ENCODE data around the gene SLC19A1.

The SLC19A1 gene

GRCh38 chr21:45551783-45552695 lies 9.8 kb upstream of the SLC19A1 start:
- Histone ChIP-seq H3K4me1 (ENCODE audit: control insufficient read depth, insufficient read depth, low read length, poor library complexity, severe bottlenecking) (peaks cover 28% of the 10 kb centered on the region), H3K27me3 (replicated peaks; ENCODE audit: control insufficient read depth, insufficient read depth, low read length, poor library complexity, severe bottlenecking) (no peaks in the 10 kb centered on the region), H3K9me3 (ENCODE audit: control insufficient read depth, low read length) (no peaks in the 10 kb centered on the region), H3K36me3 (ENCODE audit: control insufficient read depth, insufficient read depth, low read length) (no peaks in the 10 kb centered on the region), H3K27ac (ENCODE audit: insufficient read depth, low read length, poor library complexity, severe bottlenecking) (no peak overlapping the region), H3K4me3 (ENCODE audit: insufficient read depth, low read depth, low read length, poor library complexity, severe bottlenecking) (no peak overlapping the region)
- no peak for DNase-seq

- Histone ChIP-seq H3K4me3 (ENCODE audit: insufficient read depth, low read depth, low read length, poor library complexity, severe bottlenecking) (peak overlapping the region; percentile 21), H3K36me3 (ENCODE audit: control insufficient read depth, insufficient read depth, low read length) (no peaks in the 10 kb centered on the region), H3K4me1 (ENCODE audit: control insufficient read depth, insufficient read depth, low read length, poor library complexity, severe bottlenecking) (peaks cover 28% of the 10 kb centered on the region), H3K27ac (ENCODE audit: insufficient read depth, low read length, poor library complexity, severe bottlenecking) (peak overlapping the region; percentile 48), H3K27me3 (replicated peaks; ENCODE audit: control insufficient read depth, insufficient read depth, low read length, poor library complexity, severe bottlenecking) (no peaks in the 10 kb centered on the region), H3K9me3 (ENCODE audit: control insufficient read depth, low read length) (no peaks in the 10 kb centered on the region)
- DNase-seq = no peak
Observed at GRCh38 chr21:45551316-45551715, 9.1 kb upstream of the SLC19A1 start.

- Histone ChIP-seq H3K36me3 (ENCODE audit: control insufficient read depth, insufficient read depth, low read length) (no peaks in the 10 kb centered on the region), H3K4me1 (ENCODE audit: control insufficient read depth, insufficient read depth, low read length, poor library complexity, severe bottlenecking) (peaks cover 26% of the 10 kb centered on the region)
Observed at GRCh38 chr21:45550522-45551210, 8.4 kb upstream of the SLC19A1 start.

GRCh38 chr21:45549626-45550463 lies 7.6 kb upstream of the SLC19A1 start:
- H3K36me3 ChIP-seq (ENCODE audit: control insufficient read depth, insufficient read depth, low read length) = no peaks in the 10 kb centered on the region
- H3K27ac ChIP-seq (ENCODE audit: insufficient read depth, low read length, poor library complexity, severe bottlenecking) = no peak overlapping the region
- H3K4me1 ChIP-seq (ENCODE audit: control insufficient read depth, insufficient read depth, low read length, poor library complexity, severe bottlenecking) = peaks cover 23% of the 10 kb centered on the region
- no peak for DNase-seq
- peak overlapping the region; percentile 12 for H3K4me3 ChIP-seq (ENCODE audit: insufficient read depth, low read depth, low read length, poor library complexity, severe bottlenecking)
- H3K9me3 ChIP-seq (ENCODE audit: control insufficient read depth, low read length) = no peaks in the 10 kb centered on the region
- H3K27me3 ChIP-seq (replicated peaks; ENCODE audit: control insufficient read depth, insufficient read depth, low read length, poor library complexity, severe bottlenecking) = no peaks in the 10 kb centered on the region

More at GRCh38 chr21:45550522-45551210, 8.4 kb upstream of the SLC19A1 start:
- no peaks in the 10 kb centered on the region for H3K27me3 ChIP-seq (replicated peaks; ENCODE audit: control insufficient read depth, insufficient read depth, low read length, poor library complexity, severe bottlenecking)
- H3K9me3 ChIP-seq (ENCODE audit: control insufficient read depth, low read length) = no peaks in the 10 kb centered on the region
- DNase-seq = no peak
- H3K4me3 ChIP-seq (ENCODE audit: insufficient read depth, low read depth, low read length, poor library complexity, severe bottlenecking) = peak overlapping the region; percentile 21
- peak overlapping the region; percentile 48 for H3K27ac ChIP-seq (ENCODE audit: insufficient read depth, low read length, poor library complexity, severe bottlenecking)

GRCh38 chr21:45548711-45549491 lies 6.7 kb upstream of the SLC19A1 start:
- no peaks in the 10 kb centered on the region for H3K9me3 ChIP-seq (ENCODE audit: control insufficient read depth, low read length)
- DNase-seq = no peak
- peaks cover 23% of the 10 kb centered on the region for H3K4me1 ChIP-seq (ENCODE audit: control insufficient read depth, insufficient read depth, low read length, poor library complexity, severe bottlenecking)
- no peak overlapping the region for H3K4me3 ChIP-seq (ENCODE audit: insufficient read depth, low read depth, low read length, poor library complexity, severe bottlenecking)
- no peaks in the 10 kb centered on the region for H3K27me3 ChIP-seq (replicated peaks; ENCODE audit: control insufficient read depth, insufficient read depth, low read length, poor library complexity, severe bottlenecking)
- no peak overlapping the region for H3K27ac ChIP-seq (ENCODE audit: insufficient read depth, low read length, poor library complexity, severe bottlenecking)
- H3K36me3 ChIP-seq (ENCODE audit: control insufficient read depth, insufficient read depth, low read length) = no peaks in the 10 kb centered on the region

- no peak overlapping the region for H3K27ac ChIP-seq (ENCODE audit: insufficient read depth, low read length, poor library complexity, severe bottlenecking)
- H3K36me3 ChIP-seq (ENCODE audit: control insufficient read depth, insufficient read depth, low read length) = no peaks in the 10 kb centered on the region
- no peaks in the 10 kb centered on the region for H3K9me3 ChIP-seq (ENCODE audit: control insufficient read depth, low read length)
- H3K27me3 ChIP-seq (replicated peaks; ENCODE audit: control insufficient read depth, insufficient read depth, low read length, poor library complexity, severe bottlenecking) = no peaks in the 10 kb centered on the region
- DNase-seq = no peak
- peaks cover 29% of the 10 kb centered on the region for H3K4me1 ChIP-seq (ENCODE audit: control insufficient read depth, insufficient read depth, low read length, poor library complexity, severe bottlenecking)
- H3K4me3 ChIP-seq (ENCODE audit: insufficient read depth, low read depth, low read length, poor library complexity, severe bottlenecking) = no peak overlapping the region
Observed at GRCh38 chr21:45547545-45547900, 5.3 kb upstream of the SLC19A1 start.

GRCh38 chr21:45546636-45547544 lies 4.7 kb upstream of the SLC19A1 start:
- Histone ChIP-seq H3K27me3 (replicated peaks; ENCODE audit: control insufficient read depth, insufficient read depth, low read length, poor library complexity, severe bottlenecking) (no peaks in the 10 kb centered on the region), H3K4me1 (ENCODE audit: control insufficient read depth, insufficient read depth, low read length, poor library complexity, severe bottlenecking) (peaks cover 24% of the 10 kb centered on the region), H3K36me3 (ENCODE audit: control insufficient read depth, insufficient read depth, low read length) (no peaks in the 10 kb centered on the region), H3K9me3 (ENCODE audit: control insufficient read depth, low read length) (no peaks in the 10 kb centered on the region), H3K27ac (ENCODE audit: insufficient read depth, low read length, poor library complexity, severe bottlenecking) (no peak overlapping the region), H3K4me3 (ENCODE audit: insufficient read depth, low read depth, low read length, poor library complexity, severe bottlenecking) (no peak overlapping the region)
- no peak for DNase-seq

- DNase-seq = no peak
- Histone ChIP-seq H3K4me3 (ENCODE audit: insufficient read depth, low read depth, low read length, poor library complexity, severe bottlenecking) (no peak overlapping the region), H3K36me3 (ENCODE audit: control insufficient read depth, insufficient read depth, low read length) (no peaks in the 10 kb centered on the region), H3K4me1 (ENCODE audit: control insufficient read depth, insufficient read depth, low read length, poor library complexity, severe bottlenecking) (peaks cover 20% of the 10 kb centered on the region), H3K27me3 (replicated peaks; ENCODE audit: control insufficient read depth, insufficient read depth, low read length, poor library complexity, severe bottlenecking) (no peaks in the 10 kb centered on the region), H3K27ac (ENCODE audit: insufficient read depth, low read length, poor library complexity, severe bottlenecking) (no peak overlapping the region), H3K9me3 (ENCODE audit: control insufficient read depth, low read length) (no peaks in the 10 kb centered on the region)
Observed at GRCh38 chr21:45545691-45546531, 3.7 kb upstream of the SLC19A1 start.

Data from effector memory CD4-positive, alpha-beta T cell (primary cell).